ENCODE results near the gene EXOC4.

The EXOC4 gene

DNA sequence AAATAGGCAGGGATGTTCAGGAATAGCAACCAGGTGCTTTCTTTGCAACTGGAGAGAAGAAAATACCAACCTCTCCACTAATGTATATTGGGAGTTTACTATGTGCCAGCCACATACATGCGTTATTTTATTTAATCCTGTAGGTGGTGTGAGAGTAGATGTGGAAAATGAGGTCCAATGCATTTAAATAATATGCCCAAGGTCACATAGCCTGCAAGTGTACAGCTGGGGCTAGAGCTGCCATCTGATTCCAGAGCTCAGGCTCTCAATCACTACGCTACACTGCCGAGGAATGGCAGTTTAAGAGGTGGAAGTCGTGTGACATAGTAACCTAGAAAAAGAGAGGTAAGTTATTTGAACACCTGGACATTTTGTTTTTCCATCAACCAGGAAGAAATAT is 277.0 kb downstream of the EXOC4 start:
- no peak for DNase-seq (ENCODE audit: low read depth in 4 of 4, low spot score in 1 of 4)

DNA sequence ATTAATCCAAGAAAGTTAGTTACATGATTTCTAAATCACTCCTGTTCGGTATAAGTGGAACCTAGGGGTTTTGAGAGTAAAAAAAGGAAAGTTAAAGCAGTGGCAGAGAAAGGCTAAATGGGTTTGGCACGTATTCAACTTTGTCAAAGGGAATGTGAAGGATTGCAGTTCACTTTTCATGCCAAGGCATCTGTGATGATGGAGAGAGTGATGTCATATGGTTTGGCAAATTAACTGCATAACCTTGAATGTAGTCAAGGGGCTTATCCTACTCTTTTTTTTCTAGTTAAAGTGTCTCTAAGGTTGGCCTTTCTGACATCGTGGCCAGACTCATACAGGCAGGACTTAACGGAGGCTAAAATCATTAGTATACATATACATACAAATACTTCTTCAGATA is 277.8 kb downstream of the EXOC4 start:
- DNase-seq (ENCODE audit: low read depth in 4 of 4, low spot score in 1 of 4) = no peak

DNA sequence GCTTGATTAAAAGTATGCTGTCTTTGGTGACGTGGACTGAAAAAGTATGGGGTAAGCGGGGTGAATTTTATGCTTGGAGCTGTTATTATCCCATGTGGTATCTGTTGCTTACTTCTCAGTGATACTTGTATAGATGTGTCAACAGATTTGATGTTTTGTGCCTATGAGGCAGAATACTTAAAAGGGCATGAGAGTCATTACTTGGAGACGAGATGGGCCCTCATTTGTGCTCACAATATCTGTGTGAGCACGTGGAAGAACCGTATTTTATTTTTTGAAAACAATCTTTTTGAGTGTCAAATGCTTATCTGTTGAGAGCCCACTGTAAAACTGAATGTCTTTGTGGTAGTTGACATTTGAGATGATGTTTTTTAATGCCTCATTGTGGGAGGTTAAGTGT is 281.9 kb downstream of the EXOC4 start:
- no peak for DNase-seq (ENCODE audit: low read depth in 4 of 4, low spot score in 1 of 4)

DNA sequence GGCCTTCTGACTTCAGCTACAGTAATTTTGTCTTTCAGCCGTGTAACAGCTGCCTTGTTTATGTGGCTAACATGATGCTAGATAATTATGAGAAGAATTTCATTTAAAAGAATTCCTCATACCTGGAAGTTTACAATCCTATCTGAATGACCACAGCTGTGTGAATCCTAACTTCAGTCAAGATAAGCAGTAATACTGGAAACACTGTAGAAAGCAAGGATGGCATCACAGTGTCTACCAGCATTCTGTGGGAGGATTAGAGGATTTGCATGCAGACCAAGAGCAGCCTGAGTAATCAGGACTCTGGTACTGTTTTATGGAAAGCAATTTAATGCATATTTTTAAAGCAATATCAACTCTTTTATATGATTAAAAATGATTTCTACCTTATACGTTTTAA is 282.4 kb downstream of the EXOC4 start:
- DNase-seq (ENCODE audit: low read depth in 4 of 4, low spot score in 1 of 4) = no peak

DNA sequence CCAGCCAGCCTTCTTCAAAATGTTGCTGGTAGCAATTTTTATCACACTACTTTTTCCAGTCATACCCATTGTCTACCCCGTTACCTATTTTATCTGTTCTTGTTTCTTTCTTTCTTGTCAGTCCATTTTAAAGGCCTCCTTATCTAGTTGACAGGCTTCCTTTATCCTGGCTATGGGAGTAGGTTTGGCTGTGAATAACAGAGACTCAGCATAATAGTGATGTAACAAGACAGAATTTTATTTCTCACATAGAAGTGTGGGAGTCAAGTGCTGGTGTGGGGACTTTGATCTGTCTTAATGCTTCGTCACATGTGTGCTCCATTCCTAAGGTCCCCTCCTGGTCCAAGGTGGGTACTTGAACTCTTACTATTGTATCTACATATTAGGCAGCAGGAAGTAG is 283.6 kb downstream of the EXOC4 start:
- no peak for DNase-seq (ENCODE audit: low read depth in 4 of 4, low spot score in 1 of 4)

DNA sequence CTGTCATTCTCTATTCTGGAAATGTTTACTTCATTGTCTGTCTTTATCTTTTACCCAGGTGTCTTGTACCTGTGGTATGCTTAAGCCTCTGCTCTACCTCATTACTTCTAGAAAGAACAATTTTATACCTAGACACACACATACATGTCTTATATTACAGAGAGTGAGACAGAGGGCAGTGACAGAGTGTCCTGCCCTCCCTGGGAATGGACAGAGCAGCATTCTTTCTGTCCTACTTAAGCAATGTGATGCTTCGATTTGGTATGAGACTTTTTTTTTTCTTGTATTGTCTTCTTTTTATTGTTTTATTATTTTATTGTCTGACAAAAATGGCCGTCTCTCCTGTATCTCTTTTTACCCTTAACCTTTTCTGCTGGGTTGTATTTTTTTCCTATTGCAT is 286.1 kb downstream of the EXOC4 start:
- no peak for DNase-seq (ENCODE audit: low read depth in 4 of 4, low spot score in 1 of 4)

DNA sequence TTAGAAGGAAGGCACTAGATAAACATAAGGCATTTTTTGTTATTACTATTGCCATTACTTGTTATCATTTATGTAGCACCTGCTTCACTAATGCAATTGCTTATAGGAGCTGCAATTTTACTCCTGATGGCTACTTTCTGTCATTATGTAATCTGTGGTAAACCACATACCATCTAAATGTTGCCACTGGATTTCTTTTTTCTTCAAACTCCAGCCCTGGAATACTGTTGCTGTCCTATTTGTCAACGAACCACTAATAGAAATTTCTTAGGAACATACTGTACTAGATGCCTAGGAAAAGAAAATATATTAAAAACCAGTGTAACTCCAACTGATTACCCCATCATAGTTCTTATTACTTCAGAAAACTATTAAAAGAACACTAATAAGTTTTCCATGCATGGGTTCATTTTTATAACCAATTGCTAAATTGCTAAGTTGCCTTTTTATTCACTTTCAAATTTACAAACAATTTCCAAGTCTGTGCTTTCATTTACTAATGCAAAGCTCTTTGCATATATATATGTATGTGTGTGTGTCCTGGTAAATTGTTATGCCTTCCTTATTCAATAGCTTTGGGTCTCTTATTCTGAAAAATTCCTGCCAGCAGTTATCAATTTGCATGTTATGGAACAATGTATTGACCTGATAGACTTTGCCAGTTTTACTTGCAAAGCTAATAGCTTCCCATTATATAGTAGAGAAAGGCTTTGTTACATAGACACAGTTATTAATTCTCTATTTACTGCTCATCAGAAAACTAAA is 287.4 kb downstream of the EXOC4 start:
- DNase-seq (ENCODE audit: low read depth in 4 of 4, low spot score in 1 of 4) = no peak

DNA sequence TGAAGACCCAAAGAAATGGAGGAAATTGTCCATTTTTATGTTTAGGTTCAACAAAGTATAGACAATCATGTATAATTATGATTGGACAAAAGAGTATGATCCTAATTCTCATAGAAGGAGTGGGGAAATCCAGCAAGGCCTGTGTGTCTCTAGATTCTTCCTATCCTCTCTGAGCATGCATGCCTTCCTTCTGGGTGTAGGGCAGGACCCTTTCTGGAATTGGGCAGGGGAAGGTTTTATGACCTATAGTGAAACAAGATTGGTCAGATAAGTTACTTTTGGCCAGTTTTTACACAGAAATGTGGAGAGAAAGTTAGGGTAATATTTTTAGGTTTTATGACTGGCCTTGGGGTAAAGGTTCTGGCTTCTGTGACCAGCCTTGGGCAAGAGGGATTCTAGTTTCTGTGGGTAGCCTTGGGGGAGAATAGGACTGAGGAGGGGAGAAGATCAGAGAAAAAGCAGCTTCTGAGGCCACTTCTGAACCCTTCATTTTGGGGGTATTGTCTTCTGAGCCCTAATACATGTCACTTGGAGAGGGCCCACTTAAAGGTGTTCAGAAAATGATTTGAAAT is 289.4 kb downstream of the EXOC4 start:
- no peak for DNase-seq (ENCODE audit: low read depth in 4 of 4, low spot score in 1 of 4)

DNA sequence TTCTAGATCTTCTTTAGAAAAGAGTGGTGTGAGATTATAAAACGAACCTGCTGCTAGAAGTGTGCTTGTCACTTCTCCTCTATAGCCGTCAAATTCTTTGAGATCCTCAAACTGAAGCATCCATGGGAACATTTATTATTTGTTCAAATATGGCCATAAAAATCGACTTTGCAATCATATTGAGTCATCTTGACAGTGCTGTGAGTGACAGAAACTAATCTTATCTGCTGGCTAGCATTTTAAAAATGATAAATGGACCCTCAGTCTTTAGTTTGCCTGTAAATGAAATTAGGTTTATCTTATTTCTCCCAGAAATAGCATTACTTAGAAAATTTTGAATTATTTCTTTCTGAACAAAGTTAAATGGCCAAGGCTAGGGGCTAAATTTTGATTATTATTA is 290.8 kb downstream of the EXOC4 start:
- no peak for DNase-seq (ENCODE audit: low read depth in 4 of 4, low spot score in 1 of 4)

DNA sequence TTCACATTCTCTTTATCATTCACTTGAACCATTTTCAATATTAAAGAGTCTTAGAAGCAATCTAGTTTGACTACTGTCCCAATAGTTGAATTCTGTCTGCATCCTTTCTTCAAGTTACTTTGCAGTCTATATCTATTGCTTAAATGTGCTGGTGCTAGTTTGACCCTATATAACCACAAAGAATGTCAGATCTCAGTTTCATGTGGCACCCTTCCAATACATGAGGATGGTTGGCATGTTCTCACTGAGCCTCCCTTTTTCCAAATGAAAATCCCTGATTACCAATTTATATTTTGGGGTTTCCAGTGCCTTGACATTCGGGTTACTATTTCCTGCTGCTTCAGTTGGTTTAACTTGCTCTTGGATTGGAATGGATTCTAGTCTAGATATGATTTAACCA is 292.7 kb downstream of the EXOC4 start:
- DNase-seq (ENCODE audit: low read depth in 4 of 4, low spot score in 1 of 4) = no peak

DNA sequence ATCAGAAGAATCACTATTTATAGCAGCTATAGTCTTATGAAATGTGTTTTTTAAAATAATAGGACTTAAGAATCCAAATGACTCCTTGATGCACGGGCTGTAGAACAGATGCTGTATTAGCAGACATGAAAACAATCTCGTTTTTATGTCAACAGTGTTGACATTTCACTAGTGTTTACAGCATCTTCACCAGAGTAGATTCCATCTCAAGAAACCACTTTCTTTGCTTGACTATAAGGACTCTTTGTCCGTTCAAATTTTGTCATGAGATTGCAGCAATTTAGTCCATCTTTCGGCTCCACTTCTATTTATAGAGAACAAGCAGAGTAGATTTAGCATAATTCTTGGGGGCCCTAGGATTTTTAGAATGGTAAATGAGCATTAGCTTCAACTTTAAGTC is 295.1 kb downstream of the EXOC4 start:
- DNase-seq (ENCODE audit: low read depth in 4 of 4, low spot score in 1 of 4) = no peak

DNA sequence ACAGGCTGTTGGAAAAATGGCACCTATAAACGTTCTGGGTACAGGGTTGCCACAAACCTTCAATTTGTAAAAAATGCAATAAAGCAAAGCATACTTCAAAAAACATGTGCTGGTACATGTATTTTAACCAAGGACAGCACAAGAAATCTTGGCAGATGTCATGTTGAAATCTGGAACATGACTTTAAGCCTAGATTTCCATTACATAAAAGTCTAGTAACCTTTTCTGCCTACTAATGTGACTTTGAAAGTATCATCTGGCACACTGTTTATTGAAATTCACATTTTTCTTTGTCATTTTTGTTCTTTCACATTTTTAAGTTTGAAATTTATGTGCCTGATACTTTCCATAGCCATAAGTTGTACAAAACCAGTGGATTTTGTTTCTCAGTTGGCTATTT is 296.8 kb downstream of the EXOC4 start:
- no peak for DNase-seq (ENCODE audit: low read depth in 4 of 4, low spot score in 1 of 4)

DNA sequence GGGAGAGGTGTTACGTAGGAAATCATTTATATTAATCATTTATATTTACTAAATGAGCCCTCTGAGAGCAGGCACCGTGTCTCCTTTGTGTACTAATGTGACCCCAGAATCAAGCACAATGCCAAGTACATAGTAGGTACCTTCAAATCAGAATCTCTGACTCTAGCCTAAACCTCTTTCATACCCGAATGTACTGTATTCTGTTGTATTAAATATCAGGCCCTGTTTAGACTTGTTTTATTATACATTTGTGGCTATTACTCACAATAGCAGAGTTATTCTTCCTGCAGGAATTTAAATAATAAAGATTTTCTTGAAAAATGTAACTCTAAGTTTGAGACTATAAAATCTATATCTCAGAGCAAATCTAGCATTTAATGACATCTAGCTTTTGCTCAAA is 297.3 kb downstream of the EXOC4 start:
- no peak for DNase-seq (ENCODE audit: low read depth in 4 of 4, low spot score in 1 of 4)

DNA sequence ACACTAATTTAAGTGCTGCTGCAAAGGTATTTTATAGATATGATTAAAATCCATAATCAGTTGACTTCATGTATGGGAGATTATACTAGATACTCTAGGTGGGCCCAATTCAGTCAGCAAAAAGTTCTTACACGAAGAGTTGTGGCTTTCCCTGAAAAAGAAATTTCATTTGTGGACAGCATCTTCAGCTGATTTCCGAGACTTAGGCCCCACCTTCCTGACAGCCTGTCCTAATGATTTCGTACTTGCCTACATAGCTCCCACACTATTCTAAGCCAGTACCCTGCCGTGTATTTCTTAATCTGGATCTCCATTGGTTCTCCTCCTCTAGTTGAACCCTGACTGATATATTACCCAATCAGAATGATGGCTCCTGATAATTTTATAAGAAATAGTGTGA is 297.9 kb downstream of the EXOC4 start:
- DNase-seq (ENCODE audit: low read depth in 4 of 4, low spot score in 1 of 4) = no peak

DNA sequence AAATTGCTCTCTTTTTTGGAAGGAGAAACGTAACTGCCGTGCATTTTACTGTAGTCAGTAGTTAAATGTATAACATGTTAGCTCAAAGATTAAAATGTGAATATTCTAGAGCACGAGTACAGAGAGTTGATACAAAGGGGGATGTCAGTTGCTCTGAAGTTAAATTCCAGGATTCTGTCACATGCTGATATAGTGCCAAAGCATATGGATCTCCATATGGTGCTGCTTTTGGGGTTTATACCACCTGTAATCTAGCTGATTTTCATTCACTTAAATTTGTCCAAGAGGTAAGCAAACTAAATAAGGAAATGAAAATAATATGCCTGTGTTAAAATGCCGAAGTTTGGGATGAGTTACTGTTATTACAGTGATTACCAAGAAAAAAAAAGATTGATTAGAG is 298.6 kb downstream of the EXOC4 start:
- no peak for DNase-seq (ENCODE audit: low read depth in 4 of 4, low spot score in 1 of 4)

DNA sequence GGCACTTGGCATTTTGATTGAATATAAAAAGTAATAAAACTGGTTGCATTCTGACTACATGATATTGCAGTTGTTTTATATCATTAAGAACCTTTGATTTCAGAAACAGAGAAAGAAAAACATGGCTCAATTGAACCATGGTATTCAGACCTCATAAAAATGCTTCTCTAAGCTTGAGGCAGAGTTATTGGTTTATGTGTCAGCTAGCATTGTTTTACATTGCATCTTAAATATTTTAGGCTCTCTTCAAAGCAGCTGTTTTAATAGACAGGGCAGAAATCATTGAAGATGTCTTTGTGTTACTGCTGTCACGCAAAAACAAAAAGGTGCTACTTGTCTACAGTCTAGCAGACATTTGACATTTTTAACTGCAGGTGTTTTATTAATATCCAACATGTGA is 299.2 kb downstream of the EXOC4 start:
- DNase-seq (ENCODE audit: low read depth in 4 of 4, low spot score in 1 of 4) = no peak

DNA sequence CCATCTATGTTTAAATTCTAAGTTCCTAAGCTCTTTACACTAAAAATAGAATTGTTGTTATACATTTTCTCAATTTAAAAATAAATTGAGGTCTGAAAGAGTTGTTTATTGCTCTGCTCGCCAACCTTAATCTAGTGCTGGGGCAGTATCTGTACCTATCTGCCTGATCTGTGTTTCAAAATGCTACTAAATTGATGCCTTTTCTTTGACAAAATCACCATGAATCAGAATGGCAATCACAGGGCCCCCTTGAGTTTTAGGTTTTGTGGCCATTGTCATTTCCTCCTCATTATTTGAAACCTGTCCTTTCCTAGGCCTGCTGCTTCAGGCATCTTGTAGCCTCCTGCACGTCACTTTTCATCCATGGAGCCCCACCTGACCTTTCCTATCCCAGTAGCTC is 301.5 kb downstream of the EXOC4 start:
- DNase-seq (ENCODE audit: low read depth in 4 of 4, low spot score in 1 of 4) = no peak

DNA sequence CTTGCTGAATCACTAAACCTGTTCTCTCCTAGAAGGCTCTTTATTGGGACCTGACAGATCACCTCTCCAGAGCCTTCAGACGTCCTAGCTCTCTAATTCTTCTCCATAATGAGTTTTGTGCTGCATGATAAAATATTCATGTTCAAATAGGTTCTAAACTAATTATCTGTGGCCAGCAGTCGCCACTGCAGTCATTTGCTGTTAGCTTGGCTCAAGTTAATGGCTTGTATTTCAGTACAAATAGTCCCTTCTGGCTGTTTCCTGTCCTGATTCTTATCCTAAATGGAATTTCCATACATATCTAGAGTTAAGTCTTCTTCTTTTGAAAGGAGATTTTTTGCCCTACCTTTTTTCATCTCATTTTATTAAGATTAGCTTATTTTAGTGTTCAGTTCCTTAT is 303.2 kb downstream of the EXOC4 start:
- DNase-seq (ENCODE audit: low read depth in 4 of 4, low spot score in 1 of 4) = no peak

DNA sequence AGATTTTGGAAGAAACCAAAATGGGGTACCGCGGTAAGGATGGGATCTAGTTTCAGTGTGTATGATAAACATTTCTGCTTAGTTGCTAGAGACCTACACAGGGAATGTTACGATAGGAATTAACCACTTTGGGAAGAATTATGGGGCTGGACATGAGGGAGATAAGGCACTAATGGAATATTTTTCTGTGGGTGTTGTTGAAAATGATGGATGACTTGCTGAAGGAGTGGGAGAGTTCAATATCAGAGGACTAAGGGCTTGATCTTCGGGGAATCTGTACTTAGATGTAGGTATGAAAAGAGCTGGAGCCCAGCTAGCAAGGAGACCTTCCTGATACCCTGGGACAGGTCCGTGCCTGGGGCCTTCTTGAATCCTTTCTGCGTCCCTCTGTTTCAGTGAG is 303.7 kb downstream of the EXOC4 start:
- DNase-seq (ENCODE audit: low read depth in 4 of 4, low spot score in 1 of 4) = no peak

DNA sequence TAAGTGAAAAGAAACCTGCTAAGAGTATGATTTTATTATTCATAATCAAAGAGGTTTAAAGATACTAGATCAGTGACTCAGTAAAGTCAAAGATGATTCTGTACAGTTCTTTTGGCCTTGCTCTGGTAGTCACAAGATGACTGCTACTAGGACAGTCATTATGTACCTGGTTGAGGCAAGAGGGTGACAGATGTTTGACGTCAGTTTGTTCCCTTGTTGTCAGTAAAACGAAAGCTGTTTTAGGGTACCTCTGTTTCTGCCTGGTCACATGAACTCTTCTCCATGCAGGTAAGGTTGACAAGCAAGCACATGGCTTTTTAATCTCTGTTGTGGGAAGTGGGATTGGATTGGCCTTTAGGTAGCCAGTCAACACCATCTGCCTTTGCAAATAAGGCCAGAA is 308.0 kb downstream of the EXOC4 start:
- no peak for DNase-seq (ENCODE audit: low read depth in 4 of 4, low spot score in 1 of 4)

DNA sequence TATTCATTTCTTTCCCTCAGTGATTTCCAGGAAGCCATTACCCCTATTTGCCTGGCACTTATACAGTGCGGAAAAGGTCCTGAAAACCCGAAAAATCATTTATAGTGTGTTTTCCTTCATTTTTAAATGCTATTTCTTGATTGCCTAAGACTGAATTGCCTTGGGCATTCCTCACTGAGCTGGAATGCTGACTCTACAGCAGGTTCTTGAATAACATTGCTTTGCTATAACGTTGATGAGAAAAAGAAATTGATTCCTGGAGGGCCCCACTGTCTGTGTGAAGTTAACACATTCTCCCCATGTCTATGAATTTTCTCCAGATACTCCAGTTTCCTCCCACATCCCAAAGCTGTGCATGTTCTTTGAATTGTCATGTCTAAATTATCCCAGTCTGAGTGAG is 308.5 kb downstream of the EXOC4 start:
- no peak for DNase-seq (ENCODE audit: low read depth in 4 of 4, low spot score in 1 of 4)

DNA sequence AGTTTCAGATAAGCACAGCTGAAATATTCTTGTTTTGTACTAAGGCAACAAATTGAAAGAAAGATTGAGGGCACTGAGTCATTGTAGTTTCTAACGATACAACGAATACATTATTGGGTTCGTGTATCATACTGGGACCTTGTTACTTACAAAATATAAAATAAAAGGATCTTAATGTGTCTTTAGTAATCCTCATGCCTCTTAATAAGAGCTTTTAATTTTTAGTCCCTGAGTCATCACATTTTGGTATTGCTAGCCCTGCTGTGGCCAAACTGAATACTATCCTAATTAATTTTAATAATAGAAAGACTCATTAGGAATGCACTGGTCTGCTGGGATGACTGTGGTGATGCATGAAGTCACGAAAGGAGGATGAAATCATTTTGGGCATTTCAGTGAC is 309.7 kb downstream of the EXOC4 start:
- no peak for DNase-seq (ENCODE audit: low read depth in 4 of 4, low spot score in 1 of 4)

DNA sequence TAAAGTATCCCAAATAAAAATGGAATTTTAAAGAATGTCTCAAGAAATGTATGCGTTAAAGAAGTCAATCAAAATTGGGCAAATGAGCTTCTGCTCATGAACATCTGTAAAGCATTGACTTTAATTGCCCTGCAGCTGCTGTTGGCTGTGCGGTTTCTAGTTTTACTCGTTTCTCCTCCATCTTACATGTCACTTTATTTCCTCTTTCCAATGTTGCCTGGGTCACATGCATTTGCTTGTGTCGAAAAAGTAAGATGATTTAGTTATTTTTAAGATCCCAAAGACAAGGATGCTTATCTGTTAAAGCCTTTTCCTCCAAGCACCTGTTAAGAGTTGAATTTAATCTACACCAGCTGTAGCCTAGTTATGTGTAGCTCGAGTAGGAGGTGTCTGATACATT is 310.4 kb downstream of the EXOC4 start:
- DNase-seq (ENCODE audit: low read depth in 4 of 4, low spot score in 1 of 4) = no peak

Measured in stimulated activated CD4-positive, alpha-beta T cell treated with anti-CD3 and anti-CD28 coated beads, Interleukin-1b, Interleukin-23, amount 100 ng/mL, for 24 hours (primary cell).